Stimulated activated naive CD8-positive, alpha-beta T cell treated with anti-CD3 and anti-CD28 coated beads, Interleukin-15, Interleukin-2, amounts not matched to agents 100 ng/mL and 50 ng/mL, for 24 hours (primary cell): ENCODE data around the gene CBX4.
A peak's percentile ranks its signal among the peaks of the same experiment; 100 is the strongest.

Experiments
- H3K27ac Mint-ChIP-seq: one replicate; pipeline ENCODE4 v1.8.0; 2021; ENCODE audit warnings: mild to moderate bottlenecking, mixed read lengths
- H3K27me3 Mint-ChIP-seq: one replicate; pipeline ENCODE4 v1.8.0; 2021; ENCODE audit warnings: mixed read lengths
- H3K36me3 Mint-ChIP-seq: one replicate; pipeline ENCODE4 v1.8.0; 2021; ENCODE audit warnings: low read depth, mixed read lengths
- H3K4me1 Mint-ChIP-seq: one replicate; pipeline ENCODE4 v1.8.0; 2021; ENCODE audit warnings: low read depth, mixed read lengths
- H3K4me3 Mint-ChIP-seq: one replicate; pipeline ENCODE4 v1.8.0; 2021; ENCODE audit warnings: mild to moderate bottlenecking, mixed read lengths
- H3K9me3 Mint-ChIP-seq: one replicate; pipeline ENCODE4 v1.8.0; 2021; ENCODE audit warnings: mixed read lengths

The CBX4 gene

DNA sequence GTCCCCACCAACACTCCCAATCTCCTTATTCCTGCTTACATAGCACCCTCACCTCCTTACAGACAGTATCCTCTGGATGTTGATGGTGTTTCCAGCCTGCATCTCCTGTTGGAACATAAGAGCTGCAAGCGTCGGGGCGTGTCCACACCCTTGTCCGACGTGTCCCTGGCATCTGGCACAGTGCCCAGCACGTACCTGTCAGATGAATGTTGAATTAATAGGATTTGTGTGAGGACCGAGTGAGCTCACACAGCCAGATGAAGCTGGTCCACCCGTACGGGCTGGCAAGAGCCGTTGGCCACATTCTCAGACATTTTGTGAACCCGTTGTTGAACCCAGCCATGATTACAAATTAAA lies 12.2 kb upstream of the CBX4 start:
- Mint-ChIP-seq H3K4me3 (no peak overlapping the region), H3K4me1 (peaks cover 8% of the 10 kb centered on the region), H3K27me3 (peaks cover 10% of the 10 kb centered on the region), H3K36me3 (no peaks in the 10 kb centered on the region), H3K9me3 (no peaks in the 10 kb centered on the region), H3K27ac (no peak overlapping the region)

DNA sequence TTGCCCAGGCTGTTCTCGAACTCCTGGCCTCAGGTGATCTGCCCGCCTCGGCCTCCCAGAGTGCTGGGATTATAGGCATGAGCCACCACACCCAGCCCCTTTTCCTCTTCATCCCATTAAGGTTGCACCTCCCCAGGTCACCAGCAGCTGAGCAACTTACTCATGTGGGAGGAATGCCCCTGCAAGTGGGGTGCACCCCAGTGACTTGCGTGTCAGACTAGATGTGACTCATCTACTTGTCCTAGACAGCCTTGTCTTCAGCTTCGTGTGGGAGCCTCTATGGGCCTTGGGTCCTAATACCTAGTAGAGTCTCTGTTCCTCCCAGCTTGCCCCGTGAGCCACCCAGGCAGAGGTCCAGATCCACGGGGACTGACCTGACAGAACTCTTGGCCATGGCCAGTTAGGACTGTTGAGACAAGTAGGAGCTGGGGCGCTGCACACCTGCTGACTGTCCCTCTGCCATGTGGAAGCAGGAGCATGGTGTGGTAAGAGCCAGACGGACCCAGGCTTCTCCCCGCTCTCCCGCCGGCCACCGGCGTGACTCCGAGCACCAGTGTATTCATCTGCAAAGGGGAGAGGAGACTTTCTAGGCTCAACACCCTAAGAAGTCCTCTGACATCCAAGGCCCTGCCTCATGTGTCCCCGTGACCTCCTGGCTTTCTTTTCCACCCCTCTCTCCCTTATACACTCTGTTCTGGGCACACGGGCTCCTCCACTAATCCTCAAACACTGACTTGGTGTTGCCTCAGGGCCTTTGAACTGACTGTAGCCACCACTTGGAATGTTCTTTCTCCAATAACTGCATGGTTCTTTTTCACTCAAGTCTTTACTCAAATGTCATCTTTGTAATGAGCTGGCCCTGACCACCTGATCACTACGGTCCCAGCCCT lies 11.6 kb upstream of the CBX4 start:
- Mint-ChIP-seq H3K4me1 (peaks cover 8% of the 10 kb centered on the region), H3K36me3 (no peaks in the 10 kb centered on the region), H3K27me3 (peaks cover 13% of the 10 kb centered on the region), H3K4me3 (no peak overlapping the region), H3K27ac (peak overlapping the region; percentile 1), H3K9me3 (no peaks in the 10 kb centered on the region)

DNA sequence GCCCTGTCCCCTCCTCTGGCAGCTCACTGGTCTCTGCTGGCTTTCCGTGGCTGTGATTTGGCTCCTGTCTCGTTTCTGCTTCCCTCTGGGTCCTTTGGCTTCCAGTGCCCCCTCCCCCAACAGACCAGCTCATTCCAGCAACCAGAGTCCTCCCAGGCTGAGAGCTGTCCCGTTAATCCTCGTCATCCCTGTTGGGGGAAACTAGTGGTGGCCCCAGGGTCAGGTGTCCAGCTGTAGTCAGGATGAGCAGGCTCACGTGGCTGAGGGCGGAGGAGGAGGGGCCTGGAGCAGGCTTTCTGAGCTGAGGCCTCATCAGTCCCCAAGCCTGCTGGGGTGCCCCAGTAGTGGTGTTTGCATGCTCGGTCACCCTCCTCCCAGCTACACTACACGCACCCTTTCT lies 10.7 kb upstream of the CBX4 start:
- no peak overlapping the region for H3K27ac Mint-ChIP-seq
- H3K36me3 Mint-ChIP-seq, result no peaks in the 10 kb centered on the region
- no peaks in the 10 kb centered on the region for H3K9me3 Mint-ChIP-seq
- H3K4me3 Mint-ChIP-seq, result no peak overlapping the region
- peaks cover 8% of the 10 kb centered on the region for H3K4me1 Mint-ChIP-seq
- H3K27me3 Mint-ChIP-seq, result peaks cover 21% of the 10 kb centered on the region

DNA sequence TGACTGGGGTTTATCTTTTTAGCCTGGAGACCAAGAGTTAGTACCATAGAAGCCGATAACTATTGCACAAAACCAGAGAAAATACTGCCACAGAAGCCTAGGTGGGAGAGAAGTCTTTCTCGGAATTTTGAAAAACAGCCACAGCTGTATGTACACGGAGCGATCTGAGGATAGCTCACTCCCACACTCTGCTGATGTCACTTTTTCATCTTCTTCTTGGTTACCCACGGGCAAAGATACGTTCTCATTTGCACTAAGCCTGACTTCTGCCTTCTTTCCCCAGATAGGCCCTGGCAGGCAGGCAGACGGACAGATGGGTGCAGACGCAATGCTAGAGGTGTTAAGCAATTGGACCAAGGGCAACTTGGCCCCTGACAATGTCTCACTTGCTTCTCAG lies 9.1 kb upstream of the CBX4 start:
- H3K4me1 Mint-ChIP-seq, result peaks cover 12% of the 10 kb centered on the region
- no peaks in the 10 kb centered on the region for H3K36me3 Mint-ChIP-seq
- H3K9me3 Mint-ChIP-seq, result no peaks in the 10 kb centered on the region
- no peak overlapping the region for H3K27ac Mint-ChIP-seq
- H3K4me3 Mint-ChIP-seq, result no peak overlapping the region
- peaks cover 24% of the 10 kb centered on the region for H3K27me3 Mint-ChIP-seq

DNA sequence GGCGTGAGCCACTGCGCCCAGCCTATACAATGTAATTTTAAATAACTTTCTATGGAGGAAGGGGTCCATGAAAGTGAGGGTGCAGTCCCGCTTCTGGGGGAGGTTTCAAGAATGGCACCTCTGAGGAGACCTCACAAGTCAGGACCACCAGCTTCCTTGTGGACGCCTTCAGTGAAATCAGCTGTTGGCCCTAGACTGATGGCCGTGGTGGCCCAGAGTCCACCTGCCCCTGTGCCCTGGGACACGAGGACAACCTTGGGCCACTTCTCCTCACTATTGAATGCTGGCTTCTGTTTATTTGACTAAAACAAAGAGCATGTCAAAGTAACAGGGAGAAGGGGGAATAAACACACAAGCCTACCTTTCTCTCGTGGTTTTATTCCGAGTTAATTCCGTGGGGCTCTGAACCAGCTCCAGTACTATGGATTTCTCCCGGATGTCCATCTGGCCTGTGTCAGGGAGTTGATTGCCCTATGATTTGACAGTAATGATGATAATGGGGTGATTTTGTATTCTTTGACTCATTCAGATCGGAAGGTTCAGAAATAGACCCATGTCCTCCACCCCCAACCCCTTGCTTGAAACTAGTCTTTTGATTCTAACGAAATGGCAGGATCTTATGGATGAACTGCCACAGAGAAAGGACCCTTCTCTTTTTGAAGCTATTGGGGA lies 8.6 kb upstream of the CBX4 start:
- Mint-ChIP-seq H3K9me3 (no peaks in the 10 kb centered on the region), H3K27me3 (peaks cover 26% of the 10 kb centered on the region), H3K4me1 (peaks cover 14% of the 10 kb centered on the region), H3K36me3 (no peaks in the 10 kb centered on the region), H3K4me3 (no peak overlapping the region), H3K27ac (no peak overlapping the region)

DNA sequence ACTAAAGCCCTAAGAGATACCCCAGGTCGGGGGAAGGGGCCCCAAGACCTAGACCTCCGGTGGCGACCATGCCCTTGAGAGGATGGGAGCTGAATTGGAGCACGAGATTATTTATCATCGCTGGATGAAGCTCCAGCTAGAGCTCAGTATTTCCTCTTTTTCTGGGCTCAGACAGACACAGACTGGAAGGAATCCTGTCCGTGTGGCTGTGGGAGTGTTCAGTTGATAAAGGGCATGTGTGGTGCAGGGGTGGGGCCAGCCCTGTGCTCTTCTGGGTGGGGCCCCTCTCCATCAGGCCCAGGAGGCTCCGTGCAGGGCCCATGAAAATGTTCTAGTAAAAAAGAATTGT lies 6.3 kb upstream of the CBX4 start:
- H3K36me3 Mint-ChIP-seq, result no peaks in the 10 kb centered on the region
- H3K9me3 Mint-ChIP-seq, result no peaks in the 10 kb centered on the region
- H3K4me1 Mint-ChIP-seq, result peaks cover 27% of the 10 kb centered on the region
- H3K27me3 Mint-ChIP-seq, result peaks cover 46% of the 10 kb centered on the region
- H3K4me3 Mint-ChIP-seq, result no peak overlapping the region
- H3K27ac Mint-ChIP-seq, result no peak overlapping the region

DNA sequence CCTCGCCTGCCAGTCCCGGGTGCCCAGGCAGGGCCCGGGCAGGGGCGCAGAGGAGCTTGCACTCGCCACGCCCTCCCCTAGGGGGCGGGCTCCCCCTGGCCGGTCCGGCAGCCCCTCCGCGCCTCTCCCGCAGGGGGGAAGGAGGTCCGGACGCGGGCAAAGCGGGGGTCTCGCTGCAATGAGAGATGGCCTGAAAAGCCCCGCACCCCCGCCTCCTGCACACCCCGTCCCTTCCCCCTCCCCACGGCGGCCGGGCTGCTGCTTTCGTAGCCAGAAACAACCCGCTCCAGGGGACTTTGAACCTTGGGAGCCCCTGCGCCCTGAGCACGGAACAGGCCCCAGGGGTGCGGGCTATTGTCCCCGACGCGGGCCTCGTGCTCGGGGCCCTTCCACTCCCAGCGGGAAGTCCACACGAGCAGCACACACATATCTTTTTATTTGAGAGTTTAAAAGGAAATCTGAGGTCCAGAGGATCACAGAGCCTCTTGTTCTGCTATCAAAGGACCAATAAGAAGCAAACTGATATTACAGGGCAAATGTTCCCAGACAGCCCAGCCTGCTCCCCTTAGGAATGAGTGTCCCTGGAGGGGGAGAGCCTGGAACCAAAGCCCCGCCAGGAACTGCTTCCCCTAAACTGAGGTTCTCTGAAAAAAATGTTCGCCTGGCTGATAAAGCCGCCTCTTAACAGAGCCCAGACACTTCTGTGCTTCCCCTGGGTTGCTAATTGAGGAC lies 5.8 kb upstream of the CBX4 start:
- Mint-ChIP-seq H3K4me1 (peaks cover 25% of the 10 kb centered on the region), H3K4me3 (no peak overlapping the region), H3K27me3 (peaks cover 47% of the 10 kb centered on the region), H3K27ac (no peak overlapping the region), H3K36me3 (no peaks in the 10 kb centered on the region), H3K9me3 (no peaks in the 10 kb centered on the region)

DNA sequence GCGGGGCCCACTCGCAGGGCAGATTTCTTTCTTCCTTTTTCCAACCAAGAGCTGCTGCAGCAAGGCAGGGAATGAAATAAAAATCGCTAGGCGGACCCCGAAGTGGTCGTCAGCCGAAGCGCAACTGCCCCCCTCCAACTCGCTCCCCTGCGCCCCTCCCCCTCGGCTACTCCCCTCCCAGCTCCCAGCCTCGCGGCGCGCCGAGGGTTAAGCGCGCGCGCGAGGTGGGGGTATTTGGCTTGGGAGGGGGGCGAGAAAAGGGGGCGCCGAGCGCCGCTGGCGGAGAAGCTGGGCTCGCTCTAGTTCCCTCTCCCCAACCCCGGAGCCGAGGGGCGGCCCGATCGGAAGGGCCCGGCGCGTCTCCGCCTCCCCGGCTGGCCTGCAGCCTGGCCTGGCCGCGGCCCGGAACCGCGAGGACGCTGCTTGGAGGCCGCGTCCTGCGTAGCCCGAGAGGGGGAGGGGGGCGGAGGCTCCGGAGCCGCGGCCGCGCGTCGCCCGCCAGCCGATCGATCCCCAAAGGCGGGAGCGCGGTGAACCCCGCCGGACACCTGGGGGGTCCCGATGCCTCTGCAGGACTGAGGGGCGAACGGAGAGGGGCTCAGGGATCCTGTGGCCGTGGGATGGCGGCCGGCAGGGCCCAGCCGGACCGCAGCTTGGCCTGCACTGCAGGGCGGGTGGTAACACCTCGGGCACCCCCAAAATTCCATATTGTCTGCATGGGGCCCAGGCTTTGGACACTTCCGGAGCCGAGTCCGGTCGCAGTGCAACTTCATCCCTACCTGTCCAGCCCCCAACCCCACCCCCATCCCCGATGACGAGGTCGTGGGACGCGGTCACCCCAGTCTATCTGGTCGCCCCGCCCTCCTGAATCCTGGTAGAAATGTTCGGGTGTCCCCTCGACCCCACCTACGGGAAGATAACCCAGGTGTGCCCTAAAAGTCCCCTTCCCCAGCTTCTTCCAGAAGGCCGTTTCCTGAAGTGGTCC lies 4.9 kb upstream of the CBX4 start:
- Mint-ChIP-seq H3K9me3 (no peaks in the 10 kb centered on the region), H3K36me3 (no peaks in the 10 kb centered on the region), H3K4me3 (peak overlapping the region; percentile 66), H3K27ac (no peak overlapping the region), H3K4me1 (peaks cover 25% of the 10 kb centered on the region), H3K27me3 (peaks cover 47% of the 10 kb centered on the region)

DNA sequence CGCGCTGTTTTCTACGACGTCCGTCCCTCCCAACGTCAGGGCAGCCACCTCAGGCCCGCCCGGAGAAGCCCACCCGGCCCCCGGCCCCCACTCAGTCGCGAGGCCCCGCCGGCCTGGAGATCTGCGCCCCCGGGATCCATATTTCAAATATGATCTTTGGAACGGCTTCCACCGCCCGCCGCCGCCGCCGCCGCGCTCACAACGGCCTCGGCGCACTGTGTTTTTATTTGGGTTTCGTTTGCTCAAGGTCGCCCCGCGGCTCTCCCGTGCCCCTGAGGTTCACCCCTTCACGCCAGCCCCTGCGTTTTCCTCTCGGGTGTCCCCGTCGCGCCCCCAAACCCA lies 4.2 kb upstream of the CBX4 start:
- Mint-ChIP-seq H3K27ac (no peak overlapping the region), H3K27me3 (peaks cover 45% of the 10 kb centered on the region), H3K4me1 (peaks cover 25% of the 10 kb centered on the region), H3K4me3 (peak overlapping the region; percentile 66), H3K9me3 (no peaks in the 10 kb centered on the region), H3K36me3 (no peaks in the 10 kb centered on the region)

DNA sequence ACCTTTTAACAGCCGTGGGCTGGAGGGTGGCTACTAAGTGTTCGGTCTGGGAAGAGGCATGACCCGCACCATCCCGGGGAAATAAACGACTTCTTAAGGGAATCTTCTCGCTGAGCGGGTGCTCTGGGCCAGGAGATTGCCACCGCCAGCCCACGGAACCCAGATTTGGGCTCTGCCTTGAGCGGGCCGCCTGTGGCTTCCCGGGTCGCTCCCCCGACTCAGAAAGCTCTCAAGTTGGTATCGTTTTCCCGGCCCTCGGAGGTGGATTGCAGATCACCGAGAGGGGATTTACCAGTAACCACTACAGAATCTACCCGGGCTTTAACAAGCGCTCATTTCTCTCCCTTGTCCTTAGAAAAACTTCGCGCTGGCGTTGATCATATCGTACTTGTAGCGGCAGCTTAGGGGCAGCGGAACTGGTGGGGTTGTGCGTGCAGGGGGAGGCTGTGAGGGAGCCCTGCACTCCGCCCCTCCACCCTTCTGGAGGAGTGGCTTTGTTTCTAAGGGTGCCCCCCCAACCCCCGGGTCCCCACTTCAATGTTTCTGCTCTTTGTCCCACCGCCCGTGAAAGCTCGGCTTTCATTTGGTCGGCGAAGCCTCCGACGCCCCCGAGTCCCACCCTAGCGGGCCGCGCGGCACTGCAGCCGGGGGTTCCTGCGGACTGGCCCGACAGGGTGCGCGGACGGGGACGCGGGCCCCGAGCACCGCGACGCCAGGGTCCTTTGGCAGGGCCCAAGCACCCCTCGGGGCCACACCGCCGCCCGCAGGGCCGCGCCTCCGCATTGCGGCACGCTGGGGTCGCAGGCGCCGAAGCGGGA lies 3.6 kb upstream of the CBX4 start:
- peak overlapping the region; percentile 45 for H3K4me3 Mint-ChIP-seq
- no peak overlapping the region for H3K27ac Mint-ChIP-seq
- H3K27me3 Mint-ChIP-seq, result peaks cover 39% of the 10 kb centered on the region
- H3K9me3 Mint-ChIP-seq, result no peaks in the 10 kb centered on the region
- H3K4me1 Mint-ChIP-seq, result peaks cover 31% of the 10 kb centered on the region
- no peaks in the 10 kb centered on the region for H3K36me3 Mint-ChIP-seq

DNA sequence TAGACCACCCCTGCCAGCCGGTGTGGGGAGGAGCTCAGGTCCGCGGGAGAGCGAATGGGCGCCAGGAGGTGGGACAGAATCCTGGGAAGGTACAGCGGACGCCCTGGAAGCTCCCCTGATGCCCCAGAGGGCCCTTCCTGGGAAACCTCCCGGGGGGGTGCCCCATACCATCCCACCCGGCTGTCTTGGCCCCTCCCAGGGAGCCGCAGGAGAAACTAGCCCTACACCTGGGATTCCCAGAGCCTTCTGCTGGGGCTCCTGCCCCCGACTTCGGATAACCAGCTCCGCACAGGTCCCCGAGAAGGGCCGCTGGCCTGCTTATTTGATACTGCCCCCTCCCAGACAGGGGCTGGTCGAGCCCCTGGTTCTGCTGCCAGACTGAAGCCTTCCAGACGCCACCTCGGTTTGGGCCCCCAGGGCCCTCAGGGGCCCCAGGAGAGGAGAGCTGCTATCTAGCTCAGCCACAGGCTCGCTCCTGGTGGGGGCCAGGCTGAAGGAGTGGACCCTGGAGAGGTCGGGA lies 3.0 kb upstream of the CBX4 start:
- H3K27ac Mint-ChIP-seq, result no peak overlapping the region
- H3K27me3 Mint-ChIP-seq, result peaks cover 37% of the 10 kb centered on the region
- no peaks in the 10 kb centered on the region for H3K36me3 Mint-ChIP-seq
- H3K9me3 Mint-ChIP-seq, result no peaks in the 10 kb centered on the region
- peaks cover 37% of the 10 kb centered on the region for H3K4me1 Mint-ChIP-seq
- peak overlapping the region; percentile 51 for H3K4me3 Mint-ChIP-seq

DNA sequence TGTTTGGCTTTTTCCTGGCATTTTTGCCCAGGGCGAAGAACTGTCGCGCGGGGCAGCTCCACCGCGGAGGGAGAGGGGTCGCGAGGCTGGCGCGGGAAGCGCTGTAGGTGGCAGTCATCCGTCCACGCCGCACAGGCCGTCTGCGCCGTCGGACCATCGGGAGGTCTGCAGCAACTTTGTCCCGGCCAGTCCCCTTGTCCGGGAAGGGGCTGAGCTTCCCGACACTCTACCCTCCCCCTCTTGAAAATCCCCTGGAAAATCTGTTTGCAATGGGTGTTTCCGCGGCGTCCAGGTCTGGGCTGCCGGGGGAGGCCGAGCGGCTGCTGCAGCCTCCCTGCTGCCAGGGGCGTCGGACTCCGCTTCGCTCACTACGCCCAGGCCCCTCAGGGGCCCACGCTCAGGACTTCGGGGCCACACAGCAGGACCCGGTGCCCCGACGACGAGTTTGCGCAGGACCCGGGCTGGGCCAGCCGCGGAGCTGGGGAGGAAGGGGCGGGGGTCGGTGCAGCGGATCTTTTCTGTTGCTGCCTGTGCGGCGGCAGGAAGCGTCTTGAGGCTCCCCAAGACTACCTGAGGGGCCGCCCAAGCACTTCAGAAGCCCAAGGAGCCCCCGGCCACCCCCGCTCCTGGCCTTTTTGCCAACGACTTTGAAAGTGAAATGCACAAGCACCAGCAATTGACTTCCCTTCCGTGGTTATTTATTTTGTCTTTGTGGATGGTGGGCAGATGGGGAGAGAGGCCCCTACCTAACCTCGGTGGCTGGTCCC lies 2.3 kb upstream of the CBX4 start:
- H3K36me3 Mint-ChIP-seq, result no peaks in the 10 kb centered on the region
- H3K27ac Mint-ChIP-seq, result no peak overlapping the region
- no peaks in the 10 kb centered on the region for H3K9me3 Mint-ChIP-seq
- H3K4me1 Mint-ChIP-seq, result peaks cover 44% of the 10 kb centered on the region
- H3K4me3 Mint-ChIP-seq, result peak overlapping the region; percentile 51
- peaks cover 37% of the 10 kb centered on the region for H3K27me3 Mint-ChIP-seq

DNA sequence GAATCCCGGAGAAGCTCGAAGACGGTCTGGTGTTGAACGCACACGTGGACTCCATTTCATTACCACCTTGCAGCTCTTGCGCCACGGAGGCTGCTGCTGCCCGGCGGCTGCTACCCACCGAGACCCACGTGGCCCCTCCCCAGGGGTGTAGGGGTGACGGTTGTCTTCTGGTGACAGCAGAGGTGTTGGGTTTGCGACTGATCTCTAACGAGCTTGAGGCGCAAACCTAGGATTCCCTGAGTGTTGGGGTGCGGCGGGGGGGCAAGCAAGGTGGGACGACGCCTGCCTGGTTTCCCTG lies 1.7 kb upstream of the CBX4 start:
- Mint-ChIP-seq H3K4me1 (peaks cover 46% of the 10 kb centered on the region), H3K36me3 (no peaks in the 10 kb centered on the region), H3K27me3 (peaks cover 35% of the 10 kb centered on the region), H3K9me3 (no peaks in the 10 kb centered on the region), H3K4me3 (no peak overlapping the region), H3K27ac (no peak overlapping the region)
